Smooth muscle cell (in vitro differentiated cells): ENCODE measurements around the gene METRN. TPM values are rescaled to one million over a fixed set of nuclear protein-coding genes. Genes with fewer than 3 reads are reported as not detected.

Experiments used
- DNase-seq: peaks from one replicate; lab custom pipeline; 2025; ENCODE audit not compliant: unreplicated experiment; lab: John Stamatoyannopoulos, UW
- H2AFZ ChIP-seq: fragments of 200-600 bp; sonication (generic); 2 replicates; pipeline ENCODE4 v1.6.0; 2016; ENCODE audit warnings: antibody characterized with exemption, low read depth, mild to moderate bottlenecking
- H3F3A ChIP-seq: fragments of 200-600 bp; sonication (generic); 2 replicates; pipeline ENCODE4 v1.6.0; 2017; ENCODE audit warnings: antibody characterized with exemption, low read depth
- H3K27ac ChIP-seq: fragments of 200-600 bp; sonication (generic); 2 replicates; pipeline ENCODE4 v1.5.1; 2016; ENCODE audit warnings: low read depth, mild to moderate bottlenecking
- H3K27me3 ChIP-seq: fragments of 200-600 bp; sonication (generic); 2 replicates; pipeline ENCODE4 v1.6.1; 2016; ENCODE audit warnings: low read depth, mild to moderate bottlenecking
- H3K36me3 ChIP-seq: fragments of 200-600 bp; sonication (generic); 2 replicates; pipeline ENCODE4 v1.5.1; 2016; ENCODE audit warnings: low read depth
- H3K4me1 ChIP-seq: fragments of 200-600 bp; sonication (generic); 2 replicates; pipeline ENCODE4 v1.5.1; 2016; ENCODE audit warnings: low read depth
- H3K4me2 ChIP-seq: fragments of 200-600 bp; sonication (generic); 2 replicates; pipeline ENCODE4 v1.6.0; 2016; ENCODE audit warnings: mild to moderate bottlenecking
- H3K4me3 ChIP-seq: fragments of 200-600 bp; sonication (generic); 2 replicates; pipeline ENCODE4 v1.5.1; 2016; ENCODE audit warnings: mild to moderate bottlenecking
- H3K79me2 ChIP-seq: fragments of 200-600 bp; sonication (generic); 2 replicates; pipeline ENCODE4 v1.6.0; 2016; ENCODE audit warnings: low read depth, mild to moderate bottlenecking
- H3K9ac ChIP-seq: fragments of 200-600 bp; sonication (generic); 2 replicates; pipeline ENCODE4 v1.6.0; 2016; ENCODE audit warnings: low read depth
- H3K9me3 ChIP-seq: fragments of 200-600 bp; sonication (generic); replicated peaks from 2 replicates; pipeline ENCODE4 v1.5.1; 2016; ENCODE audit warnings: low read depth
- H4K20me1 ChIP-seq: fragments of 200-600 bp; sonication (generic); 2 replicates; pipeline ENCODE4 v1.6.0; 2016; ENCODE audit warnings: low read depth
- CTCF ChIP-seq: fragments of 200-600 bp; sonication (generic); IDR thresholded peaks from 2 replicates; pipeline ENCODE4 v1.5.1; 2017; ENCODE audit warnings: borderline replicate concordance, mild to moderate bottlenecking, antibody characterized with exemption; ENCODE audit not compliant: insufficient read depth, poor library complexity, severe bottlenecking
- WGBS: methylation state at CpG from one replicate; pipeline ENCODE4 v1.1.7; 2016; ENCODE audit warnings: low lambda C conversion rate; 5-methylcytosine and 5-hydroxymethylcytosine counted together
- polyA plus RNA-seq: library from polyadenylated mRNA; unstranded; fragments of >200 nt; fragmentation: Nextera tagmentation; extraction: Ambion mirVana; gene quantifications from 2 replicates; pipeline ENCODE4 v1.2.1, GENCODE V29; 2016
- total RNA-seq: library from RNA; depleted of rRNA; stranded (reverse); fragments of >200 nt; gene quantifications from 2 replicates; pipeline ENCODE4 v1.2.3, GENCODE V29; 2014

Gene METRN
- total and polyA plus RNA-seq, 2 experiments from 2014 or later, result 30.6 to 193 TPM

- Histone ChIP-seq H3F3A (no peaks in the 10 kb centered on the region), H3K9ac (no peak overlapping the region), H3K36me3 (no peaks in the 10 kb centered on the region), H3K4me3 (no peak overlapping the region), H2AFZ (no peak overlapping the region), H3K27ac (no peak overlapping the region), H3K9me3 (no peaks in the 10 kb centered on the region), H3K4me2 (no peak overlapping the region), H3K27me3 (peaks cover 59% of the 10 kb centered on the region), H3K79me2 (no peaks in the 10 kb centered on the region), H3K4me1 (peaks cover 4% of the 10 kb centered on the region), H4K20me1 (no peaks in the 10 kb centered on the region)
- 61% methylated on average over 3 of the region's 3 CpGs for WGBS
- no peak for TF ChIP-seq CTCF
- no peak for DNase-seq
These were observed 6.9 kb upstream of the METRN start for GRCh38 chr16:708019-708418.

DNA sequence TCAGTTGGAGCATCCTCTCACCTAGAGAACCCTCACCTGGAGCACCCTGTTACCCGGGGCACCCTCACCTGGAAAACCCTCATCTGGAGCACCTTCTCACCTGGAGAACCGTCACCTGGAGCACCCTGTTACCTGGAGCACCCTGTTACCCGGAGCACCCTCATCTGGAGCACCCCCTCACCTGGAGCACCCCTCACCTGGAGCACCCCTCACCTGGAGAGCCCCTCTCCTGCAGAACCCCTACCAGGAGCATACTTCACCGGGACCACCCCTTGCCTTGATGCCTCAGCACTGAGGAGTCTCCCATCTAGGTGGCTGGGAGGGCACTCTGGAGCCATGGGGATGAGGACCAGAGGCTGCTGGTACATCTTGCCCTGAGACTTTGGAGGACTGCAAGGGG is 6.0 kb upstream of the METRN start:
- 59% methylated on average over 4 of the region's 4 CpGs for WGBS
- no peaks in the 10 kb centered on the region for H3K9me3 ChIP-seq
- H3K79me2 ChIP-seq, result no peaks in the 10 kb centered on the region
- no peak overlapping the region for H2AFZ ChIP-seq
- H3K4me2 ChIP-seq, result no peak overlapping the region
- no peak for DNase-seq
- no peaks in the 10 kb centered on the region for H4K20me1 ChIP-seq
- H3K36me3 ChIP-seq, result no peaks in the 10 kb centered on the region
- peaks cover 49% of the 10 kb centered on the region for H3K27me3 ChIP-seq
- no peak for TF ChIP-seq CTCF
- peaks cover 4% of the 10 kb centered on the region for H3K4me1 ChIP-seq
- H3K9ac ChIP-seq, result no peak overlapping the region
- H3K4me3 ChIP-seq, result no peak overlapping the region
- no peak overlapping the region for H3K27ac ChIP-seq
- H3F3A ChIP-seq, result no peaks in the 10 kb centered on the region

DNA sequence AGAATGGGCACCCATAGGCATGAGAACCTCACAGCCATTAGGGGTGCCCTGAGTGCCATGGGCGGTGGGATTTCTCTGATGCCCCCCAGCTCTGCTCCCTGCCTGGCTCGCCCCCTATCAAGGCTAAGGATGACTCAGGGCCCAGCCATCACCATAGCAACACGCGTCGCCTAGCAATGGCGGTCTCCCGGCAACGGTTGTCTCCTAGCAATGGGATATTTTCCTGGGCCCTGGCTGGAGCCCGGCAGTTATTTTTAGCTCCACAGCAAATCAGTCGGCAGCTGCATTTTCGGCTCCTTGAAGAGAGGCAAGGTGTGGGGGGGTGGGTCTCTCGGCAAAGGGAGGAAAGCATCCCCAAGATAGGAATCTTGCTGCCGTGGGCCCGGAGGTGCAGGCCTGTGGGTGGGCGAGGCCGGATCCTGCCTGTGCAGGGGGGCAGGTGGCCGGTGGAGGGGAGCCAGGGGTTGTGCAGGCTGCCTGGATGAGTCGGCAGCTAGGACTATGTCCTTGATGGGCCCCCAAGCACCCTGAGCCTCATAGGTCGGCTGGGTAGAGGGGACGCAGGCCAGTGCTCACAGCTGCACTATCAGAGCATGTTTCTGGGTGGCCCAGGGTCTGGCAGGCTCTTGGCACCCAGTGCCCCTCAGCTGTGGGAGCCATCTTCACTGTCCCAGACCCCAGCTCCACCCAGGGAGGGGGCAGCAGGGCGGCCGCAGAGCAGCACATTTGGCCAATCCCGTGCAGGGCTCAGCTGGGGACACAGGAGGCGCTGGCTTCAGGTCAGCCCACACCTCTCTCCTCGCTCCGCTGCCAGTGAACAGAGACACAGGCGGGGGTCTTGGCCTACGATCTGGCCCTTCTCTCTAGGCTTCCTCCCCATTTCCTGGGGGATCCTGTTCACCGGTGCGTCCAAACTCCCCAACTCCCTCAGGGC is 5.1 kb upstream of the METRN start:
- Histone ChIP-seq H3F3A (no peaks in the 10 kb centered on the region), H4K20me1 (no peaks in the 10 kb centered on the region), H3K4me2 (no peak overlapping the region), H3K27ac (no peak overlapping the region), H3K4me1 (peaks cover 8% of the 10 kb centered on the region), H3K9me3 (no peaks in the 10 kb centered on the region), H2AFZ (no peak overlapping the region), H3K79me2 (no peaks in the 10 kb centered on the region), H3K27me3 (peaks cover 41% of the 10 kb centered on the region), H3K4me3 (no peak overlapping the region), H3K9ac (no peak overlapping the region), H3K36me3 (no peaks in the 10 kb centered on the region)
- TF ChIP-seq CTCF, result no peak
- peak; percentile 16 for DNase-seq
- 60% methylated on average over 29 of the region's 30 CpGs for WGBS
